Immature natural killer cell (primary cell): Measurements from ENCODE around the gene PCDHGA8. TPM values are rescaled to one million over a fixed set of nuclear protein-coding genes. Genes with fewer than 3 reads are reported as not detected.
"Not testable (repeated sequence)": the region's sequence is repeated elsewhere in the genome, so short reads cannot be mapped to it uniquely, and the experiment has no call there.

Source experiments
- DNase-seq, 3 donors: peaks; one replicate each; pipeline ENCODE4 v3.0.0; 2022; ENCODE audit warnings: mixed read lengths in 1 of 3
- H3K27ac Mint-ChIP-seq, 6 donors: one replicate each; pipeline ENCODE4 v1.8.0; 2020; ENCODE audit warnings: mixed read lengths in 6 of 6, mild to moderate bottlenecking in 5 of 6, inconsistent platforms in 4 of 6, moderate library complexity in 3 of 6
- H3K27me3 Mint-ChIP-seq, 3 donors: one replicate each; pipeline ENCODE4 v1.8.0; 2020 to 2021; ENCODE audit warnings: low read depth in 3 of 3, mild to moderate bottlenecking in 3 of 3, mixed read lengths in 3 of 3, moderate library complexity in 3 of 3, inconsistent platforms in 1 of 3
- H3K36me3 Mint-ChIP-seq, 3 donors: one replicate each; pipeline ENCODE4 v1.8.0; 2020; ENCODE audit warnings: mixed read lengths in 3 of 3, inconsistent platforms in 2 of 3, mild to moderate bottlenecking in 2 of 3
- H3K4me1 Mint-ChIP-seq, 2 donors: one replicate each; pipeline ENCODE4 v1.8.0; 2020; ENCODE audit warnings: inconsistent platforms in 2 of 2, mild to moderate bottlenecking in 2 of 2, mixed read lengths in 2 of 2, moderate library complexity in 1 of 2
- H3K4me3 Mint-ChIP-seq, 5 donors: one replicate each; pipeline ENCODE4 v1.8.0; 2020; ENCODE audit warnings: mild to moderate bottlenecking in 5 of 5, mixed read lengths in 5 of 5, inconsistent platforms in 3 of 5, moderate library complexity in 3 of 5
- H3K9me3 Mint-ChIP-seq, 6 donors: one replicate each; pipeline ENCODE4 v1.8.0; 2020; ENCODE audit warnings: mild to moderate bottlenecking in 6 of 6, mixed read lengths in 6 of 6, inconsistent platforms in 4 of 6, moderate library complexity in 3 of 6
- polyA plus RNA-seq, 3 donors: library from polyadenylated mRNA; unstranded; fragments of 300-500 nt; fragmentation: Illumina TruSeq; gene quantifications; one replicate each; pipeline ENCODE4 v1.2.3, GENCODE V29; 2021

The PCDHGA8 gene
- polyA plus RNA-seq, 3 donors from 2014 or later: 0.07 TPM; not detected in 2

DNA sequence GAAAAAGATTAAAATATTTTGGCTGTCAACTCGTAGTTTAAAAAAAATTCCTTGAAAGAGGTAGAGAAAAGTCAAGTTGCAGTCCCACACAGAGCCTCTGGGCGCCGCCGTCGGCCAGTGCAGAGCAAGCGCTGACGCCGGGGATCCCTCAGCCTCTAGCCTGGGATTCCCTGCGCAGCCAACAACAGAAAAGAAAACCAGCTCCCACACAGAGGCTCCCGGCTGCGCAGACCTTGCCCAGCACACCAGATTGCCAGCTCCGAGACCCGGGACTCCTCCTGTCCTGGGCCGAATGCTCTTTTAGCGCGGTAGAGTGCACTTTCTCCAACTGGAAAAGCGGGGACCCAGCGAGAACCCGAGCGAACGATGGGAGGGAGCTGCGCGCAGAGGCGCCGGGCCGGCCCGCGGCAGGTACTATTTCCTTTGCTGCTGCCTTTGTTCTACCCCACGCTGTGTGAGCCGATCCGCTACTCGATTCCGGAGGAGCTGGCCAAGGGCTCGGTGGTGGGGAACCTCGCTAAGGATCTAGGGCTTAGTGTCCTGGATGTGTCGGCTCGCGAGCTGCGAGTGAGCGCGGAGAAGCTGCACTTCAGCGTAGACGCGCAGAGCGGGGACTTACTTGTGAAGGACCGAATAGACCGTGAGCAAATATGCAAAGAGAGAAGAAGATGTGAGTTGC lies 25.2 kb downstream of the PCDHGA8 start, which contains the start of gene PCDHGB7:
TSS of gene PCDHGB7 (plus strand) at position 184 of the 679 bp plus-strand sequence. CDS start at position 367, 183 bp downstream.
- H3K4me1 Mint-ChIP-seq: peaks cover 37 to 68% of the 10 kb centered on the region in 2 donors
- H3K9me3 Mint-ChIP-seq: peaks cover 12 to 59% (median 36%) of the 10 kb centered on the region in 6 donors
- peaks cover 67 to 77% (median 71%) of the 10 kb centered on the region in 3 donors for H3K27me3 Mint-ChIP-seq
- H3K4me3 Mint-ChIP-seq: peak within 1 kb of the TSS; percentile 71 to 85 (median 74)
- H3K27ac Mint-ChIP-seq: peak within 1 kb of the TSS in 3 of 6 donors; percentile 41 to 58 (median 45)
- peaks cover 0 to 21% (median 20%) of the 10 kb centered on the region in 3 donors for H3K36me3 Mint-ChIP-seq
- DNase-seq: peak; percentile 22 to 53 (median 51)

DNA sequence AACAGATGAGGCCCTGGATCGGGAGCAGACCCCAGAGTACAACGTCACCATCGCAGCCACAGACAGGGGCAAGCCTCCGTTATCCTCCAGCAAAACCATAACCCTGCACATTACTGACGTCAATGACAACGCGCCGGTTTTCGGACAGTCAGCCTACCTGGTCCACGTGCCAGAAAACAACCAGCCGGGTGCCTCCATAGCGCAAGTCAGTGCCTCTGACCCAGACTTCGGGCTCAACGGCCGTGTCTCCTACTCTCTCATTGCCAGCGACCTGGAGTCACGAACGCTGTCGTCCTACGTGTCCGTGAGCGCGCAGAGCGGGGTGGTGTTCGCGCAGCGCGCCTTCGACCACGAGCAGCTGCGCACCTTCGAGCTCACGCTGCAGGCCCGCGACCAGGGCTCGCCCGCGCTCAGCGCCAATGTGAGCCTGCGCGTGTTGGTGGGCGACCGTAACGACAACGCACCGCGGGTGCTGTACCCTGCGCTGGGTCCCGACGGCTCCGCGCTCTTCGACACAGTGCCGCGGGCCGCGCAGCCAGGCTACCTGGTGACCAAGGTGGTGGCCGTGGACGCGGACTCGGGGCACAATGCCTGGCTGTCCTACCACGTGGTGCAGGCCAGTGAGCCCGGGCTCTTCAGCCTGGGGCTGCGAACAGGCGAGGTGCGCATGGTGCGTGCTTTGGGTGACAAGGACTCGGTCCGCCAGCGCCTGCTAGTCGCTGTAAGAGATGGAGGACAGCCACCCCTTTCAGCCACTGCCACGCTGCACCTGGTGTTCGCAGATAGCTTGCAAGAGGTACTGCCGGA lies 26.8 kb downstream of the PCDHGA8 start:
- peaks cover 12 to 53% (median 37%) of the 10 kb centered on the region in 6 donors for H3K9me3 Mint-ChIP-seq

DNA sequence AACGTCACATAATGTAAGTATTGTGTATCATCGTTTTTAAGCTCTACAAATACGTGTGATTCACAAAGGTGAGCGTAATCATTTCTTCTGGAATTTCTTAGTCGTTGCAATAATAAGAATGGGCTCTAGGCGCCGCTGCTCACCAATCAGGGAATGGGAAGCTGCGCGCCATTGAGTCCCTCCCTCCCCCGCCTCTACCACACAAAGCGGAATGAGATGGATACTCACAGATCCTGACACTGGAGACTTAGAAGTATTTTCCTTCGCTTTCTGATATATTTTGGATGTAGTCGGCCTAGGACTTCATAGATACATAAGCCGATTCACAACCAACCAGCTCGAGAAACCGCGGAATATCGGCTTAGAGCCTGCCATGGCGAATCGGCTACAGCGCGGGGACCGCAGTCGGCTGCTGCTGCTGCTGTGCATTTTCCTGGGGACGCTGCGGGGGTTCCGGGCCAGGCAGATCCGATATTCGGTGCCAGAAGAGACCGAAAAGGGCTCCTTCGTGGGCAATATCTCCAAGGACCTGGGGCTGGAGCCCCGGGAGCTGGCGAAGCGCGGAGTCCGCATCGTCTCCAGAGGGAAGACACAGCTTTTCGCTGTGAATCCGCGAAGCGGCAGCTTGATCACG lies 28.5 kb downstream of the PCDHGA8 start, which contains the start of gene PCDHGA11:
TSS of gene PCDHGA11 (plus strand) at position 197 of the 634 bp plus-strand sequence. CDS start at position 374, 177 bp downstream.
- Mint-ChIP-seq H3K9me3 (peaks cover 12 to 50% (median 36%) of the 10 kb centered on the region in 6 donors), H3K36me3 (peaks cover 0 to 14% (median 12%) of the 10 kb centered on the region in 3 donors), H3K27me3 (peaks cover 52 to 66% (median 61%) of the 10 kb centered on the region in 3 donors), H3K4me1 (peaks cover 14 to 38% of the 10 kb centered on the region in 2 donors), H3K27ac (peak within 1 kb of the TSS in 2 of 6 donors; percentile 27 to 61), H3K4me3 (peak within 1 kb of the TSS; percentile 71 to 89 (median 83))
- DNase-seq: peak; percentile 19 to 40 (median 31)

More for the DNA sequence above, 26.8 kb downstream of the PCDHGA8 start:
- H3K36me3 Mint-ChIP-seq: peaks cover 0 to 18% (median 16%) of the 10 kb centered on the region in 3 donors
- H3K27me3 Mint-ChIP-seq: peaks cover 62 to 70% (median 68%) of the 10 kb centered on the region in 3 donors
- peak overlapping the region in 1 of 5 donors; percentile 85 for H3K4me3 Mint-ChIP-seq
- peaks cover 23 to 53% of the 10 kb centered on the region in 2 donors for H3K4me1 Mint-ChIP-seq
- DNase-seq: no peak
- peak overlapping the region in 2 of 6 donors; percentile 41 to 74 for H3K27ac Mint-ChIP-seq

DNA sequence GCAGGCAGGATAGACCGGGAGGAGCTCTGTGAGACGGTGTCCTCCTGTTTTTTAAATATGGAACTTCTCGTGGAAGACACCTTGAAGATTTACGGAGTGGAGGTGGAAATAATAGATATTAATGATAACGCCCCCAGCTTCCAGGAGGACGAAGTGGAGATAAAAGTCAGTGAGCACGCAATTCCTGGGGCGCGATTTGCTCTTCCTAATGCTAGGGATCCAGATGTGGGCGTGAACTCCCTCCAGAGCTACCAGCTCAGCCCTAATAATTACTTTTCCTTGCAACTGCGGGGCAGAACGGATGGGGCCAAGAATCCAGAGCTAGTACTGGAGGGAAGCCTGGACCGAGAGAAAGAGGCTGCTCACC lies 29.0 kb downstream of the PCDHGA8 start:
- peak overlapping the region; percentile 71 to 89 (median 83) for H3K4me3 Mint-ChIP-seq
- H3K4me1 Mint-ChIP-seq: peaks cover 14 to 37% of the 10 kb centered on the region in 2 donors
- H3K36me3 Mint-ChIP-seq: peaks cover 0 to 14% (median 12%) of the 10 kb centered on the region in 3 donors
- DNase-seq: no peak
- peaks cover 12 to 50% (median 36%) of the 10 kb centered on the region in 6 donors for H3K9me3 Mint-ChIP-seq
- peaks cover 49 to 65% (median 61%) of the 10 kb centered on the region in 3 donors for H3K27me3 Mint-ChIP-seq
- H3K27ac Mint-ChIP-seq: peak overlapping the region in 2 of 6 donors; percentile 27 to 61

DNA sequence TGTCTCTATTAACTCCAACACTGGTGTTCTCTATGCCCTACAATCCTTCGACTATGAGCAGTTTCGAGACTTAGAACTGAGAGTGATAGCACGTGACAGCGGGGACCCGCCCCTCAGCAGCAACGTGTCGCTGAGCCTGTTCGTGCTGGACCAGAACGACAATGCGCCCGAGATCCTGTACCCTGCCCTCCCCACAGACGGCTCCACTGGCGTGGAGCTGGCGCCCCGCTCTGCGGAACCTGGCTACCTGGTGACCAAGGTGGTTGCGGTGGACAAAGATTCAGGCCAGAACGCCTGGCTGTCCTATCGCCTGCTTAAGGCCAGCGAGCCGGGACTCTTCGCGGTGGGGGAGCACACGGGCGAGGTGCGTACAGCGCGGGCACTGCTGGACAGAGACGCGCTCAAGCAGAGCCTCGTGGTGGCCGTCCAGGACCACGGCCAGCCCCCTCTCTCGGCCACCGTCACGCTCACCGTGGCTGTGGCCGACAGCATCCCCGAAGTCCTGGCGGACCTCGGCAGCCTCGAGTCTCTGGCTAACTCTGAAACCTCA lies 30.4 kb downstream of the PCDHGA8 start:
- Mint-ChIP-seq H3K4me3 (peak overlapping the region in 1 of 5 donors; percentile 64), H3K27ac (no peak overlapping the region), H3K27me3 (peaks cover 47 to 62% (median 53%) of the 10 kb centered on the region in 3 donors)

DNA sequence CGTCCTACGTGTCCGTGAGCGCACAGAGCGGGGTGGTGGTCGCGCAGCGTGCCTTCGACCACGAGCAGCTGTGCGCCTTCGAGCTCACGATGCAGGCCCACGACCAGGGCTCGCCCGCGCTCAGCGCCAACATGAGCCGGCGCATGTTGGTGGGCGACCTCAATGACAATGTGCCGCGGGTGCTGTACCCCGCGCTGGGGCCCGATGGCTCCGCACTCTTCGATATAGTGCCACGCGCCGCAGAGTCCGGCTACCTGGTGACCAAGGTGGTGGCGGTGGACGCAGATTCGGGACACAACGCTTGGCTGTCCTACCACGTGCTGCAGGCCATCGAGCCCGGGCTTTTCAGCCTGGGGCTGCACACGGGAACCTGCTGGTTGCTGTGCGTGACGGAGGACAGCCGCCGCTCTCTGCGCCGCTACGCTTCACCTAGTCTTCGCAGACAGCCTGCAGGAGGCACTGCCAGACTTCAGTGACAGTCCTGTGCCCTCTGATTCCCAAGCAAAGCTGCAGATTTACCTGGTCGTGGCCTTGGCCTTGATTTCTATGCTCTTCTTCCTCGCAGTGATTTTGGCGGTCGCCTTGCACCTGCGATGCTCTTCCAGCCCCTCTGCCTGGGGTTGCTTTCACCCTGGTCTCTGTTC lies 35.5 kb downstream of the PCDHGA8 start:
- H3K9me3 Mint-ChIP-seq: peaks cover 10 to 35% (median 24%) of the 10 kb centered on the region in 6 donors
- peaks cover 33 to 45% (median 35%) of the 10 kb centered on the region in 3 donors for H3K27me3 Mint-ChIP-seq
- H3K27ac Mint-ChIP-seq: no peak overlapping the region
- H3K4me1 Mint-ChIP-seq: peaks cover 18 to 22% of the 10 kb centered on the region in 2 donors
- H3K36me3 Mint-ChIP-seq: peaks cover 5 to 14% (median 8%) of the 10 kb centered on the region in 3 donors
- DNase-seq: no peak
- H3K4me3 Mint-ChIP-seq: no peak overlapping the region

More for the DNA sequence above, 30.4 kb downstream of the PCDHGA8 start:
- Mint-ChIP-seq H3K36me3 (peaks cover 0 to 13% (median 11%) of the 10 kb centered on the region in 3 donors), H3K9me3 (peaks cover 12 to 45% (median 35%) of the 10 kb centered on the region in 6 donors), H3K4me1 (peaks cover 9 to 29% of the 10 kb centered on the region in 2 donors)
- DNase-seq: no peak

DNA sequence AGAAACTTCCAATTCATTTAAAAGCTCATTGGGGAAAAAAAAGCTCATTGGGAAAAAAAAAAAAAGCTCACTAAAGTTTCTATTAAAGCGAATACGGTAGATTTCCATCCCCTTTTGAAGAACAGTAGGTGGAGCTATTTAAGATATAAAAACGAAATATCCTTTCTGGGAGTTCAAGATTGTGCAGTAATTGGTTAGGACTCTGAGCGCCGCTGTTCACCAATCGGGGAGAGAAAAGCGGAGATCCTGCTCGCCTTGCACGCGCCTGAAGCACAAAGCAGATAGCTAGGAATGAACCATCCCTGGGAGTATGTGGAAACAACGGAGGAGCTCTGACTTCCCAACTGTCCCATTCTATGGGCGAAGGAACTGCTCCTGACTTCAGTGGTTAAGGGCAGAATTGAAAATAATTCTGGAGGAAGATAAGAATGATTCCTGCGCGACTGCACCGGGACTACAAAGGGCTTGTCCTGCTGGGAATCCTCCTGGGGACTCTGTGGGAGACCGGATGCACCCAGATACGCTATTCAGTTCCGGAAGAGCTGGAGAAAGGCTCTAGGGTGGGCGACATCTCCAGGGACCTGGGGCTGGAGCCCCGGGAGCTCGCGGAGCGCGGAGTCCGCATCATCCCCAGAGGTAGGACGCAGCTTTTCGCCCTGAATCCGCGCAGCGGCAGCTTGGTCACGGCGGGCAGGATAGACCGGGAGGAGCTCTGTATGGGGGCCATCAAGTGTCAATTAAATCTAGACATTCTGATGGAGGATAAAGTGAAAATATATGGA lies 38.1 kb downstream of the PCDHGA8 start, which contains the start of gene PCDHGA12:
TSS of gene PCDHGA12 (plus strand) at position 176 of the 782 bp plus-strand sequence. CDS start at position 429, 253 bp downstream.
- Mint-ChIP-seq H3K36me3 (peaks cover 5 to 14% (median 11%) of the 10 kb centered on the region in 3 donors), H3K4me1 (peaks cover 19 to 22% of the 10 kb centered on the region in 2 donors), H3K27ac (peak within 1 kb of the TSS in 3 of 6 donors; percentile 32 to 63 (median 57)), H3K9me3 (peaks cover 12 to 40% (median 27%) of the 10 kb centered on the region in 6 donors), H3K4me3 (peak within 1 kb of the TSS; percentile 72 to 89 (median 78)), H3K27me3 (peaks cover 32 to 49% (median 36%) of the 10 kb centered on the region in 3 donors)
- DNase-seq: peak in 2 of 3 donors; percentile 22 to 42

DNA sequence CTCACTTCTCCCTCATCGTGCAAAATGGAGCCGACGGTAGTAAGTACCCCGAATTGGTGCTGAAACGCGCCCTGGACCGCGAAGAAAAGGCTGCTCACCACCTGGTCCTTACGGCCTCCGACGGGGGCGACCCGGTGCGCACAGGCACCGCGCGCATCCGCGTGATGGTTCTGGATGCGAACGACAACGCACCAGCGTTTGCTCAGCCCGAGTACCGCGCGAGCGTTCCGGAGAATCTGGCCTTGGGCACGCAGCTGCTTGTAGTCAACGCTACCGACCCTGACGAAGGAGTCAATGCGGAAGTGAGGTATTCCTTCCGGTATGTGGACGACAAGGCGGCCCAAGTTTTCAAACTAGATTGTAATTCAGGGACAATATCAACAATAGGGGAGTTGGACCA lies 38.9 kb downstream of the PCDHGA8 start:
- Mint-ChIP-seq H3K27me3 (peaks cover 32 to 45% (median 36%) of the 10 kb centered on the region in 3 donors), H3K9me3 (peaks cover 12 to 40% (median 27%) of the 10 kb centered on the region in 6 donors), H3K4me3 (peak overlapping the region; percentile 72 to 89 (median 78)), H3K27ac (peak overlapping the region in 1 of 6 donors; percentile 57), H3K4me1 (peaks cover 19 to 22% of the 10 kb centered on the region in 2 donors), H3K36me3 (peaks cover 5 to 14% (median 11%) of the 10 kb centered on the region in 3 donors)
- DNase-seq: peak in 1 of 3 donors; percentile 12

DNA sequence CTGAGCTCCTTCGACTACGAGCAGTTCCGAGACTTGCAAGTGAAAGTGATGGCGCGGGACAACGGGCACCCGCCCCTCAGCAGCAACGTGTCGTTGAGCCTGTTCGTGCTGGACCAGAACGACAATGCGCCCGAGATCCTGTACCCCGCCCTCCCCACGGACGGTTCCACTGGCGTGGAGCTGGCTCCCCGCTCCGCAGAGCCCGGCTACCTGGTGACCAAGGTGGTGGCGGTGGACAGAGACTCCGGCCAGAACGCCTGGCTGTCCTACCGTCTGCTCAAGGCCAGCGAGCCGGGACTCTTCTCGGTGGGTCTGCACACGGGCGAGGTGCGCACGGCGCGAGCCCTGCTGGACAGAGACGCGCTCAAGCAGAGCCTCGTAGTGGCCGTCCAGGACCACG lies 39.9 kb downstream of the PCDHGA8 start:
- peaks cover 28 to 38% (median 36%) of the 10 kb centered on the region in 3 donors for H3K27me3 Mint-ChIP-seq
- peaks cover 19 to 22% of the 10 kb centered on the region in 2 donors for H3K4me1 Mint-ChIP-seq
- H3K36me3 Mint-ChIP-seq: peaks cover 5 to 14% (median 11%) of the 10 kb centered on the region in 3 donors
- not testable (repeated sequence) for H3K27ac Mint-ChIP-seq, DNase-seq
- peaks cover 12 to 34% (median 27%) of the 10 kb centered on the region in 6 donors for H3K9me3 Mint-ChIP-seq
- peak overlapping the region in 4 of 5 donors; percentile 48 to 84 (median 66) for H3K4me3 Mint-ChIP-seq

DNA sequence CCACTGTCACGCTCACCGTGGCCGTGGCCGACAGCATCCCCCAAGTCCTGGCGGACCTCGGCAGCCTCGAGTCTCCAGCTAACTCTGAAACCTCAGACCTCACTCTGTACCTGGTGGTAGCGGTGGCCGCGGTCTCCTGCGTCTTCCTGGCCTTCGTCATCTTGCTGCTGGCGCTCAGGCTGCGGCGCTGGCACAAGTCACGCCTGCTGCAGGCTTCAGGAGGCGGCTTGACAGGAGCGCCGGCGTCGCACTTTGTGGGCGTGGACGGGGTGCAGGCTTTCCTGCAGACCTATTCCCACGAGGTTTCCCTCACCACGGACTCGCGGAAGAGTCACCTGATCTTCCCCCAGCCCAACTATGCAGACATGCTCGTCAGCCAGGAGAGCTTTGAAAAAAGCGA lies 40.3 kb downstream of the PCDHGA8 start:
- Mint-ChIP-seq H3K9me3 (peaks cover 12 to 34% (median 27%) of the 10 kb centered on the region in 6 donors), H3K4me1 (peaks cover 19 to 22% of the 10 kb centered on the region in 2 donors), H3K27me3 (peaks cover 28 to 39% (median 37%) of the 10 kb centered on the region in 3 donors), H3K36me3 (peaks cover 5 to 14% (median 11%) of the 10 kb centered on the region in 3 donors)
- not testable (repeated sequence) for DNase-seq, H3K27ac Mint-ChIP-seq, H3K4me3 Mint-ChIP-seq

DNA sequence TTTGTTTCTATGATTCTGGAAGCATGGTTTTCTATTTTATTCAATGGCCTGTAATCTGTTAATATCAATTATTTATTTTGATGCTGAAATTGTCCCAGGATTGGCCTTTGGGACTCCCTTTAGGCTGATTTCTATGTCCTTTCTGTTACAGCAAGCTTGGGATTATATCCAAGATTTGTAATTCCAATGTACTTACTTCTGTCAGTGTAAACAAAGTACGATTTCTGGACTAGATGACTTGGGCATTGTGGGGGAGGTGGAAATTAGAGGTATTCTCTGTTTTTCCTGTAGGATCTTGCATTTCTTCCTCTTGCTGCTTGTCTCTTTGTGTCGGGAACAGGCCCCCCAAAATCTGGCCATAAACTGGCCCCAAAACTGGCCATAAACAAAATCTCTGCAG lies 41.6 kb downstream of the PCDHGA8 start:
- H3K4me3 Mint-ChIP-seq: no peak overlapping the region
- H3K27ac Mint-ChIP-seq: no peak overlapping the region
- peaks cover 19 to 22% of the 10 kb centered on the region in 2 donors for H3K4me1 Mint-ChIP-seq
- H3K27me3 Mint-ChIP-seq: peaks cover 23 to 39% (median 36%) of the 10 kb centered on the region in 3 donors
- peaks cover 0 to 11% (median 8%) of the 10 kb centered on the region in 3 donors for H3K36me3 Mint-ChIP-seq
- peaks cover 12 to 33% (median 23%) of the 10 kb centered on the region in 6 donors for H3K9me3 Mint-ChIP-seq
- no peak for DNase-seq
